Osteoblast (primary cell): Measurements from ENCODE around the gene PRPF40B. TPM values are rescaled to one million over a fixed set of nuclear protein-coding genes. Genes with fewer than 3 reads are reported as not detected.

ENCODE experiments used
- DNase-seq: peaks from one replicate; pipeline ENCODE4 v3.0.0; 2011; ENCODE audit warnings: low spot score, mixed read lengths; ENCODE audit not compliant: insufficient read length; ENCODE audit errors: missing footprints
- H2AFZ ChIP-seq: 2 replicates; pipeline ENCODE4 v1.6.0; 2011; ENCODE audit warnings: mild to moderate bottlenecking, low read length
- H3K27ac ChIP-seq: 2 replicates; pipeline ENCODE4 v1.5.1; 2011; ENCODE audit warnings: mild to moderate bottlenecking, low read depth, low read length, moderate library complexity
- H3K27me3 ChIP-seq: 2 replicates; pipeline ENCODE4 v1.6.0; 2012; ENCODE audit warnings: mild to moderate bottlenecking, control low read depth, inconsistent platforms, low read length, moderate library complexity; ENCODE audit not compliant: insufficient read depth
- H3K36me3 ChIP-seq: 2 replicates; pipeline ENCODE4 v1.5.1; 2011; ENCODE audit warnings: mild to moderate bottlenecking, low read length, control low read depth, moderate library complexity; ENCODE audit not compliant: insufficient read depth
- H3K4me1 ChIP-seq: 2 replicates; pipeline ENCODE4 v1.5.1; 2011; ENCODE audit warnings: mild to moderate bottlenecking, low read length, control low read depth, moderate library complexity; ENCODE audit not compliant: insufficient read depth
- H3K4me2 ChIP-seq: 2 replicates; pipeline ENCODE4 v1.6.0; 2011; ENCODE audit warnings: mild to moderate bottlenecking, low read length; ENCODE audit not compliant: insufficient read depth
- H3K4me3 ChIP-seq: fragments of 200-600 bp; sonication (generic); 3 replicates; pipeline ENCODE4 v1.5.1; 2012; ENCODE audit warnings: mild to moderate bottlenecking, low read length, inconsistent platforms; ENCODE audit not compliant: insufficient read depth
- H3K79me2 ChIP-seq: 2 replicates; pipeline ENCODE4 v1.6.0; 2012; ENCODE audit warnings: mild to moderate bottlenecking, low read length, control low read depth, inconsistent platforms; ENCODE audit not compliant: insufficient read depth
- H3K9me3 ChIP-seq: 2 replicates; pipeline ENCODE4 v1.5.1; 2011; ENCODE audit warnings: low read depth, low read length, control low read depth
- H4K20me1 ChIP-seq: 2 replicates; pipeline ENCODE4 v1.6.0; 2012; ENCODE audit warnings: mild to moderate bottlenecking, low read length, control low read depth; ENCODE audit not compliant: insufficient read depth
- CTCF ChIP-seq: IDR thresholded peaks from 2 replicates; pipeline ENCODE4 v1.5.1; 2011; ENCODE audit warnings: mild to moderate bottlenecking, low read depth, low read length, moderate library complexity; ENCODE audit errors: extremely low read depth
- total RNA-seq: library from RNA; depleted of rRNA; stranded (reverse); fragments of >200 nt; gene quantifications from 2 replicates; pipeline ENCODE4 v1.2.3, GENCODE V29; 2012

Gene PRPF40B
- total RNA-seq, 1 donor, result 11.6 TPM

DNA sequence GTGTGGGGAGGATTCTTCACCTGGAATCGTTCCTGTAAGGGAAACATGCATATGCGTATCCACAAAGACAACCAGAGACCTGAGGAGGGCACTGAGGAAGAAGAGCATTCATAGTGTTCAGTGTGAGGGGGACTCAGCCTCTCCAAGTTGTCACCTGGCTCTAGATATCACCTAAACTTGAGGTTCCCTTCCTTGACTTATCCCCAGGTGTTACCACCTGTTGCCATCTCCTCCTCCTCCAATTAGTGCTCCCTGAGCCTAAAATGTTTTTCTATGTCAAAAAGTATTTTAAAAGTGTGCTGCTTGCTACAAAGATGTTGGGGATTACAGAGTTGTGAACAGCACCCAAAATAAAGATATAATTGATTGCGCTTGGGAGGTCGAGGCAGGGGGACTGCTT, 42.8 kb downstream of the PRPF40B start:
- H3K36me3 ChIP-seq, result peaks cover 15% of the 10 kb centered on the region
- no peak for TF ChIP-seq CTCF
- H3K4me1 ChIP-seq, result peaks cover 40% of the 10 kb centered on the region
- H2AFZ ChIP-seq, result no peak overlapping the region
- no peaks in the 10 kb centered on the region for H3K27me3 ChIP-seq
- H3K4me2 ChIP-seq, result no peak overlapping the region
- H3K27ac ChIP-seq, result peak overlapping the region; percentile 9
- peaks cover 65% of the 10 kb centered on the region for H3K79me2 ChIP-seq
- H4K20me1 ChIP-seq, result no peaks in the 10 kb centered on the region
- no peaks in the 10 kb centered on the region for H3K9me3 ChIP-seq
- no peak overlapping the region for H3K4me3 ChIP-seq
- no peak for DNase-seq

- peaks cover 72% of the 10 kb centered on the region for H3K79me2 ChIP-seq
- no peaks in the 10 kb centered on the region for H3K9me3 ChIP-seq
- H3K4me3 ChIP-seq, result no peak overlapping the region
- peaks cover 2% of the 10 kb centered on the region for H3K36me3 ChIP-seq
- H3K27ac ChIP-seq, result peak overlapping the region; percentile 0
- TF ChIP-seq CTCF, result no peak
- DNase-seq, result no peak
- H3K4me2 ChIP-seq, result no peak overlapping the region
- no peak overlapping the region for H2AFZ ChIP-seq
- no peaks in the 10 kb centered on the region for H3K27me3 ChIP-seq
- H3K4me1 ChIP-seq, result peaks cover 49% of the 10 kb centered on the region
- H4K20me1 ChIP-seq, result no peaks in the 10 kb centered on the region
These were observed 44.1 kb downstream of the PRPF40B start for GRCh38 chr12:49667325-49668090.

- no peak overlapping the region for H3K4me2 ChIP-seq
- H3K4me3 ChIP-seq, result no peak overlapping the region
- no peak for DNase-seq
- peaks cover 52% of the 10 kb centered on the region for H3K4me1 ChIP-seq
- H3K27ac ChIP-seq, result no peak overlapping the region
- H3K27me3 ChIP-seq, result no peaks in the 10 kb centered on the region
- no peaks in the 10 kb centered on the region for H3K36me3 ChIP-seq
- peaks cover 73% of the 10 kb centered on the region for H3K79me2 ChIP-seq
- no peaks in the 10 kb centered on the region for H4K20me1 ChIP-seq
- TF ChIP-seq CTCF, result no peak
- no peak overlapping the region for H2AFZ ChIP-seq
- H3K9me3 ChIP-seq, result no peaks in the 10 kb centered on the region
These were observed 46.4 kb downstream of the PRPF40B start for GRCh38 chr12:49669796-49670195.

- no peak for DNase-seq
- no peaks in the 10 kb centered on the region for H3K36me3 ChIP-seq
- no peaks in the 10 kb centered on the region for H3K27me3 ChIP-seq
- no peaks in the 10 kb centered on the region for H4K20me1 ChIP-seq
- peaks cover 52% of the 10 kb centered on the region for H3K4me1 ChIP-seq
- no peaks in the 10 kb centered on the region for H3K9me3 ChIP-seq
- no peak for TF ChIP-seq CTCF
- no peak overlapping the region for H2AFZ ChIP-seq
- no peak overlapping the region for H3K4me3 ChIP-seq
- peak overlapping the region; percentile 92 for H3K27ac ChIP-seq
- no peak overlapping the region for H3K4me2 ChIP-seq
- H3K79me2 ChIP-seq, result peaks cover 78% of the 10 kb centered on the region
These were observed 47.8 kb downstream of the PRPF40B start for GRCh38 chr12:49671031-49671765.
